B cell (primary cell): Measurements from ENCODE around the gene MYLK4. TPM values are rescaled to one million over a fixed set of nuclear protein-coding genes. Genes with fewer than 3 reads are reported as not detected.

ENCODE experiments used
- ATAC-seq: fragments of 200-7000 bp; cut with Tn5 transposase; one replicate; pipeline ENCODE4 v1.10.0; 2021; ENCODE audit warnings: low read depth, mild to moderate bottlenecking, moderate number of reproducible peaks, moderate library complexity
- CTCF ChIA-PET: fragments of 350-600 bp; sonication (Branson Sonifier 250); formaldehyde crosslinking; loops from one replicate; lab custom pipeline; 2021; ENCODE audit warnings: antibody characterized with exemption, inconsistent platforms; lab: Charles Lee
- POLR2A ChIA-PET: fragments of 350-600 bp; sonication (Branson Sonifier 250); formaldehyde crosslinking; loops from one replicate; lab custom pipeline; 2021; ENCODE audit warnings: antibody characterized with exemption; lab: Charles Lee
- DNase-seq: peaks from one replicate; pipeline ENCODE4 v3.0.0; 2013
- H2AFZ ChIP-seq: 2 replicates; pipeline ENCODE4 v1.6.1; 2012; ENCODE audit warnings: mild to moderate bottlenecking, low read depth, low read length; ENCODE audit not compliant: insufficient read depth, poor library complexity, severe bottlenecking
- H3K27ac ChIP-seq, 2 donors: 1 replicate in 1 of 2; 2 replicates in 1 of 2; pipeline ENCODE4 v1.5.1; 2012 to 2013; ENCODE audit warnings: low read length in 2 of 2, mild to moderate bottlenecking in 2 of 2, moderate library complexity in 1 of 2
- H3K27me3 ChIP-seq, 4 experiments: fragments of 200-600 bp in 1 of 4; sonication (generic) in 1 of 4; replicated peaks in 1 of 4; 1 replicate in 2 of 4; 2 replicates in 2 of 4; pipeline versions ENCODE4 v1.6.1 to v1.7.0; 2013 to 2016; ENCODE audit warnings: low read length in 3 of 4, mild to moderate bottlenecking in 2 of 4, mixed read lengths in 1 of 4, moderate library complexity in 1 of 4; ENCODE audit not compliant: insufficient read depth in 4 of 4, control insufficient read depth in 3 of 4; ENCODE audit errors: control extremely low read depth in 1 of 4
- H3K36me3 ChIP-seq, 2 experiments: replicated peaks in 1 of 2; 1 replicate in 1 of 2; 2 replicates in 1 of 2; pipeline versions ENCODE4 v1.6.1 to v1.7.1; 2013; ENCODE audit warnings: low read length in 1 of 2; ENCODE audit not compliant: insufficient read depth in 2 of 2, control insufficient read depth in 1 of 2; ENCODE audit errors: control extremely low read depth in 1 of 2, extremely low read depth in 1 of 2
- H3K4me1 ChIP-seq, 2 donors: fragments of 200-600 bp in 1 of 2; sonication (generic) in 1 of 2; 1 replicate in 1 of 2; 2 replicates in 1 of 2; pipeline versions ENCODE4 v1.5.1 to v1.6.1; 2013 to 2017; ENCODE audit warnings: low read length in 2 of 2; ENCODE audit not compliant: control insufficient read depth in 2 of 2, insufficient read depth in 2 of 2
- H3K4me2 ChIP-seq: replicated peaks from 2 replicates; pipeline ENCODE3; 2012; ENCODE audit warnings: mild to moderate bottlenecking, low read depth, low read length; ENCODE audit not compliant: poor library complexity, severe bottlenecking
- H3K4me3 ChIP-seq, 5 experiments: fragments of 200-600 bp in 1 of 5; sonication (generic) in 1 of 5; 1 replicate in 3 of 5; 2 replicates in 2 of 5; pipeline versions ENCODE4 v1.5.1 to v1.7.0; 2011 to 2016; ENCODE audit warnings: low read length in 4 of 5, mild to moderate bottlenecking in 4 of 5, low read depth in 2 of 5, control low read depth in 1 of 5, moderate library complexity in 1 of 5; ENCODE audit not compliant: insufficient read depth in 1 of 5; ENCODE audit errors: control extremely low read depth in 1 of 5, extremely low read depth in 1 of 5
- H3K79me2 ChIP-seq: fragments of 200-600 bp; sonication (generic); one replicate; pipeline ENCODE4 v1.6.0; 2016; ENCODE audit warnings: low read length; ENCODE audit not compliant: control insufficient read depth, insufficient read depth
- H3K9ac ChIP-seq: fragments of 200-600 bp; sonication (generic); 2 replicates; pipeline ENCODE4 v1.6.1; 2017; ENCODE audit warnings: mild to moderate bottlenecking, low read length, moderate library complexity
- H3K9me3 ChIP-seq, 3 donors: one replicate each; pipeline versions ENCODE4 v1.6.1 to v1.7.1; 2013; ENCODE audit warnings: low read length in 2 of 3; ENCODE audit not compliant: control insufficient read depth in 2 of 3, insufficient read depth in 1 of 3; ENCODE audit errors: control extremely low read depth in 1 of 3
- H4K20me1 ChIP-seq: 2 replicates; pipeline ENCODE4 v1.6.0; 2012; ENCODE audit warnings: mild to moderate bottlenecking, low read length; ENCODE audit not compliant: insufficient read depth, control insufficient read depth, poor library complexity, severe bottlenecking
- H3K27ac Mint-ChIP-seq: one replicate; pipeline ENCODE4 v1.8.0; 2021; ENCODE audit warnings: mixed read lengths
- H3K27me3 Mint-ChIP-seq: one replicate; pipeline ENCODE4 v1.8.0; 2021; ENCODE audit warnings: mixed read lengths
- H3K4me1 Mint-ChIP-seq: one replicate; pipeline ENCODE4 v1.8.0; 2021; ENCODE audit warnings: mixed read lengths
- H3K4me3 Mint-ChIP-seq: one replicate; pipeline ENCODE4 v1.8.0; 2021; ENCODE audit warnings: mixed read lengths
- H3K9me3 Mint-ChIP-seq: one replicate; pipeline ENCODE4 v1.8.0; 2022; ENCODE audit warnings: mixed read lengths; ENCODE audit not compliant: insufficient read depth
- CTCF ChIP-seq: fragments of 200-600 bp; IDR thresholded peaks from one replicate; pipeline ENCODE4 v1.8.0; 2022; ENCODE audit warnings: antibody characterized with exemption, mild to moderate bottlenecking
- EZH2 ChIP-seq: IDR thresholded peaks from 2 replicates; pipeline ENCODE4 v1.6.1; 2012; ENCODE audit warnings: borderline replicate concordance, low read depth, mild to moderate bottlenecking, moderate library complexity, low read length; ENCODE audit not compliant: insufficient read depth, poor library complexity, severe bottlenecking
- WGBS: methylation state at CpG from one replicate; pipeline ENCODE4 v1.1.5; 2013; ENCODE audit warnings: missing lambda C conversion rate; ENCODE audit not compliant: insufficient coverage; 5-methylcytosine and 5-hydroxymethylcytosine counted together
- intact Hi-C: fragments of 100-400 bp; cut with micrococcal nuclease; formaldehyde crosslinking; loops from one replicate; pipeline ENCODE4 v1.10.0; 2022
- polyA plus RNA-seq: library from polyadenylated mRNA; depleted of rRNA; stranded (reverse); fragments of >200 nt; gene quantifications from 2 replicates; pipeline ENCODE4 v1.2.3, GENCODE V29; 2012
- total RNA-seq, 2 donors: library from RNA; stranded (reverse); fragments of 120-200 nt in 1 of 2; gene quantifications; 1 replicate in 1 of 2; 2 replicates in 1 of 2; pipeline versions ENCODE4 v1.2.3 to v1.2.4, GENCODE V29; 2013 to 2022

Gene MYLK4
- total and polyA plus RNA-seq, 2 donors (not counting 1 experiment from before 2014, with no cell fraction given), result 0.51 to 1.2 TPM

GRCh38 chr6:2684103-2684749 is 66.5 kb downstream of the MYLK4 start:
- WGBS, result 98% methylated on average over 16 of the region's 18 CpGs
- Histone ChIP-seq H3K9me3 (no peaks in the 10 kb centered on the region), H3K4me3 (no peak overlapping the region), H4K20me1 (no peaks in the 10 kb centered on the region), H3K36me3 (no peaks in the 10 kb centered on the region), H3K79me2 (no peaks in the 10 kb centered on the region), H3K9ac (no peak overlapping the region), H3K4me1 (no peaks in the 10 kb centered on the region), H3K27me3 (no peaks in the 10 kb centered on the region), H3K4me2 (no peak overlapping the region), H2AFZ (no peak overlapping the region), H3K27ac (no peak overlapping the region)
- intact Hi-C loops, result no loop called here
- ChIA-PET POLR2A (no interaction called here), CTCF (interaction anchor here (1.4 kb wide), 1 partner anchor 11 kb away, joined by 3 read pairs; no protein-coding TSS in a partner anchor)
- DNase-seq (no peak), ATAC-seq (no peak)
- Mint-ChIP-seq H3K27ac (no peak overlapping the region), H3K4me3 (no peak overlapping the region), H3K4me1 (no peaks in the 10 kb centered on the region), H3K9me3 (no peaks in the 10 kb centered on the region), H3K27me3 (no peaks in the 10 kb centered on the region)
- no peak for TF ChIP-seq CTCF
- no peak for TF ChIP-seq EZH2

- H3K27ac ChIP-seq, result no peak overlapping the region
- no peak for ATAC-seq
- TF ChIP-seq CTCF, result no peak
- no peak for TF ChIP-seq EZH2
- CTCF ChIA-PET, result no interaction called here
- H3K27me3 ChIP-seq, result no peaks in the 10 kb centered on the region
- no peak overlapping the region for H3K4me2 ChIP-seq
- no peaks in the 10 kb centered on the region for H4K20me1 ChIP-seq
- no peaks in the 10 kb centered on the region for H3K9me3 Mint-ChIP-seq
- H3K27me3 Mint-ChIP-seq, result no peaks in the 10 kb centered on the region
- H3K36me3 ChIP-seq, result no peaks in the 10 kb centered on the region
- no peaks in the 10 kb centered on the region for H3K4me1 ChIP-seq
- POLR2A ChIA-PET, result no interaction called here
- WGBS, result 98% methylated on average over 9 of the region's 15 CpGs
- no peaks in the 10 kb centered on the region for H3K4me1 Mint-ChIP-seq
- H2AFZ ChIP-seq, result no peak overlapping the region
- H3K4me3 ChIP-seq, result no peak overlapping the region
- H3K4me3 Mint-ChIP-seq, result no peak overlapping the region
- no peak overlapping the region for H3K27ac Mint-ChIP-seq
- DNase-seq, result no peak
- H3K9me3 ChIP-seq, result no peaks in the 10 kb centered on the region
- H3K79me2 ChIP-seq, result no peaks in the 10 kb centered on the region
- intact Hi-C loops, result no loop called here
- H3K9ac ChIP-seq, result no peak overlapping the region
Observed at GRCh38 chr6:2680264-2680922, 70.3 kb downstream of the MYLK4 start.
